ENCODE results near the gene SELP. TPM values are rescaled to one million over a fixed set of nuclear protein-coding genes. Genes with fewer than 3 reads are reported as not detected.

SELP gene
- total RNA-seq, 1 donor from 2014 or later, result 0.65 TPM

GRCh38 chr1:169647512-169647911 lies 17.6 kb upstream of the SELP start:
- Mint-ChIP-seq H3K27ac (no peak overlapping the region), H3K27me3 (ENCODE audit: low read depth) (no peaks in the 10 kb centered on the region), H3K4me1 (no peaks in the 10 kb centered on the region), H3K4me3 (no peak overlapping the region), H3K36me3 (no peaks in the 10 kb centered on the region), H3K9me3 (peaks cover 7% of the 10 kb centered on the region)
- DNase-seq (ENCODE audit: low spot score in 2 of 2, unreplicated experiment in 2 of 2), result no peak
- TF ChIP-seq CTCF (IDR thresholded peaks at IDR 0.05; ENCODE audit: unreplicated experiment), result no peak

- no peak overlapping the region for H3K4me3 Mint-ChIP-seq
- no peaks in the 10 kb centered on the region for H3K27me3 Mint-ChIP-seq (ENCODE audit: low read depth)
- peaks cover 11% of the 10 kb centered on the region for H3K9me3 Mint-ChIP-seq
- H3K36me3 Mint-ChIP-seq, result no peaks in the 10 kb centered on the region
- TF ChIP-seq CTCF (IDR thresholded peaks at IDR 0.05; ENCODE audit: unreplicated experiment), result no peak
- no peak for DNase-seq (ENCODE audit: low spot score in 2 of 2, unreplicated experiment in 2 of 2)
- no peaks in the 10 kb centered on the region for H3K4me1 Mint-ChIP-seq
- no peak overlapping the region for H3K27ac Mint-ChIP-seq
These were observed 14.4 kb upstream of the SELP start for GRCh38 chr1:169644297-169644696.

- H3K36me3 Mint-ChIP-seq, result peaks cover 17% of the 10 kb centered on the region
- peaks cover 42% of the 10 kb centered on the region for H3K9me3 Mint-ChIP-seq
- H3K4me1 Mint-ChIP-seq, result peaks cover 4% of the 10 kb centered on the region
- DNase-seq (ENCODE audit: low spot score in 2 of 2, unreplicated experiment in 2 of 2), result no peak
- no peaks in the 10 kb centered on the region for H3K27me3 Mint-ChIP-seq (ENCODE audit: low read depth)
- TF ChIP-seq CTCF (IDR thresholded peaks at IDR 0.05; ENCODE audit: unreplicated experiment), result no peak
- H3K4me3 Mint-ChIP-seq, result no peak overlapping the region
- H3K27ac Mint-ChIP-seq, result no peak overlapping the region
These were observed 5.0 kb upstream of the SELP start for GRCh38 chr1:169634877-169635276.

- TF ChIP-seq CTCF (IDR thresholded peaks at IDR 0.05; ENCODE audit: unreplicated experiment), result no peak
- peaks cover 5% of the 10 kb centered on the region for H3K4me1 Mint-ChIP-seq
- DNase-seq (ENCODE audit: low spot score in 2 of 2, unreplicated experiment in 2 of 2), result no peak
- no peak overlapping the region for H3K4me3 Mint-ChIP-seq
- H3K9me3 Mint-ChIP-seq, result peaks cover 37% of the 10 kb centered on the region
- no peak overlapping the region for H3K27ac Mint-ChIP-seq
- H3K36me3 Mint-ChIP-seq, result peaks cover 17% of the 10 kb centered on the region
- H3K27me3 Mint-ChIP-seq (ENCODE audit: low read depth), result no peaks in the 10 kb centered on the region
These were observed 4.2 kb upstream of the SELP start for GRCh38 chr1:169634145-169634544.

- H3K36me3 Mint-ChIP-seq, result peaks cover 15% of the 10 kb centered on the region
- H3K4me3 Mint-ChIP-seq, result no peak overlapping the region
- TF ChIP-seq CTCF (IDR thresholded peaks at IDR 0.05; ENCODE audit: unreplicated experiment), result no peak
- DNase-seq (ENCODE audit: low spot score in 2 of 2, unreplicated experiment in 2 of 2), result no peak
- no peaks in the 10 kb centered on the region for H3K27me3 Mint-ChIP-seq (ENCODE audit: low read depth)
- no peak overlapping the region for H3K27ac Mint-ChIP-seq
- peaks cover 21% of the 10 kb centered on the region for H3K9me3 Mint-ChIP-seq
- H3K4me1 Mint-ChIP-seq, result peaks cover 5% of the 10 kb centered on the region
These were observed 1.3 kb upstream of the SELP start for GRCh38 chr1:169631249-169631648.

- H3K36me3 Mint-ChIP-seq, result no peaks in the 10 kb centered on the region
- H3K27ac Mint-ChIP-seq, result no peak overlapping the region
- no peak for DNase-seq (ENCODE audit: low spot score in 2 of 2, unreplicated experiment in 2 of 2)
- no peaks in the 10 kb centered on the region for H3K9me3 Mint-ChIP-seq
- H3K4me3 Mint-ChIP-seq, result no peak overlapping the region
- peaks cover 1% of the 10 kb centered on the region for H3K4me1 Mint-ChIP-seq
- H3K27me3 Mint-ChIP-seq (ENCODE audit: low read depth), result no peaks in the 10 kb centered on the region
- no peak for TF ChIP-seq CTCF (IDR thresholded peaks at IDR 0.05; ENCODE audit: unreplicated experiment)
These were observed 5.0 kb downstream of the SELP start for GRCh38 chr1:169624912-169625311.

Measured in mesothelial cell of epicardium (in vitro differentiated cells).